Neural progenitor cell (in vitro differentiated cells): ENCODE measurements around the gene ZBTB20.

Source experiments
- EZH2 ChIP-seq: fragments of 200-600 bp; sonication (generic); IDR thresholded peaks from 2 replicates; pipeline ENCODE4 v1.6.1; 2017; ENCODE audit warnings: antibody characterized with exemption, mild to moderate bottlenecking, moderate library complexity
- EZH2phosphoT487 ChIP-seq: fragments of 200-600 bp; sonication (generic); IDR thresholded peaks from 2 replicates; pipeline ENCODE4 v1.6.1; 2017; ENCODE audit warnings: antibody characterized with exemption
- TF ChIP-seq, protein P1 (sequence below): fragments of 200-600 bp; sonication (generic); IDR thresholded peaks from 2 replicates; pipeline ENCODE4 v1.5.1; 2017; ENCODE audit warnings: antibody characterized with exemption, mild to moderate bottlenecking

DNA sequence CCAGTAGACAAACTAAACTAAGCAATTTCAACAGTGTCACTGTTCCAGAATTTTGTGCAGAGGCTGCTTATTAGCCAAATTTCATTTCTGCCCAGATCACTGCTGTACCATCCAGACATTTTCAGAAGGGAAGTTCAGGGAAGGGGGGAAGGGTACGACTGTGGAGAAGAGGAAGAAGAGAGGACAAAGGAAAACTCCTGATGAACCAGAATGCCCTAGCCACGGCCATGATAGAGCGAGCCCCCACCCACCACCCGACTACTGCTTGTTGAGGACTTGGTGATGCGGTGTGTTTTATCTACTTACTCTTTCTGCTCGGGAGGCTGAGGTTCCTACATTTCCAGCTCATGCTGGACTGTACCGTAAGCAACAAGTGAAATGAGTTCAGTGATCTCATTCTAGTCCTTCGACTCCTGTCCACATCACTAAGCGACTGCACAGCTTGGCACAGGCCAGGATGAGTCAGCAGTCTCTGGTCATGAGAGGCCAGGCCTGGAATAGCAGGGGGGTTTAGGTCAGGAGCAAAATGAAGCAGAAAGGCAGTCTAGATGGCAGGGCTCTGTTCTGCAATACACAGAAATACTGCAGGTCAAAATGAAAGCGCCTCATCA lies 522.4 kb downstream of the ZBTB20 start:
- TF ChIP-seq, protein P1, sequence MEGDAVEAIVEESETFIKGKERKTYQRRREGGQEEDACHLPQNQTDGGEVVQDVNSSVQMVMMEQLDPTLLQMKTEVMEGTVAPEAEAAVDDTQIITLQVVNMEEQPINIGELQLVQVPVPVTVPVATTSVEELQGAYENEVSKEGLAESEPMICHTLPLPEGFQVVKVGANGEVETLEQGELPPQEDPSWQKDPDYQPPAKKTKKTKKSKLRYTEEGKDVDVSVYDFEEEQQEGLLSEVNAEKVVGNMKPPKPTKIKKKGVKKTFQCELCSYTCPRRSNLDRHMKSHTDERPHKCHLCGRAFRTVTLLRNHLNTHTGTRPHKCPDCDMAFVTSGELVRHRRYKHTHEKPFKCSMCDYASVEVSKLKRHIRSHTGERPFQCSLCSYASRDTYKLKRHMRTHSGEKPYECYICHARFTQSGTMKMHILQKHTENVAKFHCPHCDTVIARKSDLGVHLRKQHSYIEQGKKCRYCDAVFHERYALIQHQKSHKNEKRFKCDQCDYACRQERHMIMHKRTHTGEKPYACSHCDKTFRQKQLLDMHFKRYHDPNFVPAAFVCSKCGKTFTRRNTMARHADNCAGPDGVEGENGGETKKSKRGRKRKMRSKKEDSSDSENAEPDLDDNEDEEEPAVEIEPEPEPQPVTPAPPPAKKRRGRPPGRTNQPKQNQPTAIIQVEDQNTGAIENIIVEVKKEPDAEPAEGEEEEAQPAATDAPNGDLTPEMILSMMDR, result no peak
- TF ChIP-seq EZH2phosphoT487, result no peak
- TF ChIP-seq EZH2, result no peak
